Stimulated activated naive CD8-positive, alpha-beta T cell treated with anti-CD3 and anti-CD28 coated beads, Interleukin-15, amount 100 ng/mL, for 72 hours (primary cell): Measurements from ENCODE around the gene WDR11.

Source experiments
- ATAC-seq: fragments of 150-1000 bp; cut with Tn5 transposase; 2 replicates; pipeline ENCODE4 v1.10.0; 2021; ENCODE audit warnings: mild to moderate bottlenecking, moderate library complexity
- DNase-seq, 2 donors: peaks; one replicate each; pipeline ENCODE4 v3.0.0; 2021 to 2022
- H3K27ac Mint-ChIP-seq, 2 donors: one replicate each; pipeline ENCODE4 v1.8.0; 2022; ENCODE audit warnings: mild to moderate bottlenecking in 2 of 2, mixed read lengths in 2 of 2, moderate library complexity in 2 of 2
- H3K27me3 Mint-ChIP-seq: one replicate; pipeline ENCODE4 v1.8.0; 2022; ENCODE audit warnings: mixed read lengths
- H3K4me1 Mint-ChIP-seq: one replicate; pipeline ENCODE4 v1.8.0; 2022; ENCODE audit warnings: mild to moderate bottlenecking, mixed read lengths
- H3K4me3 Mint-ChIP-seq, 2 donors: one replicate each; pipeline ENCODE4 v1.8.0; 2022; ENCODE audit warnings: mild to moderate bottlenecking in 2 of 2, mixed read lengths in 2 of 2, moderate library complexity in 1 of 2
- H3K9me3 Mint-ChIP-seq, 2 donors: one replicate each; pipeline ENCODE4 v1.8.0; 2022; ENCODE audit warnings: mixed read lengths in 2 of 2

The WDR11 gene

DNA sequence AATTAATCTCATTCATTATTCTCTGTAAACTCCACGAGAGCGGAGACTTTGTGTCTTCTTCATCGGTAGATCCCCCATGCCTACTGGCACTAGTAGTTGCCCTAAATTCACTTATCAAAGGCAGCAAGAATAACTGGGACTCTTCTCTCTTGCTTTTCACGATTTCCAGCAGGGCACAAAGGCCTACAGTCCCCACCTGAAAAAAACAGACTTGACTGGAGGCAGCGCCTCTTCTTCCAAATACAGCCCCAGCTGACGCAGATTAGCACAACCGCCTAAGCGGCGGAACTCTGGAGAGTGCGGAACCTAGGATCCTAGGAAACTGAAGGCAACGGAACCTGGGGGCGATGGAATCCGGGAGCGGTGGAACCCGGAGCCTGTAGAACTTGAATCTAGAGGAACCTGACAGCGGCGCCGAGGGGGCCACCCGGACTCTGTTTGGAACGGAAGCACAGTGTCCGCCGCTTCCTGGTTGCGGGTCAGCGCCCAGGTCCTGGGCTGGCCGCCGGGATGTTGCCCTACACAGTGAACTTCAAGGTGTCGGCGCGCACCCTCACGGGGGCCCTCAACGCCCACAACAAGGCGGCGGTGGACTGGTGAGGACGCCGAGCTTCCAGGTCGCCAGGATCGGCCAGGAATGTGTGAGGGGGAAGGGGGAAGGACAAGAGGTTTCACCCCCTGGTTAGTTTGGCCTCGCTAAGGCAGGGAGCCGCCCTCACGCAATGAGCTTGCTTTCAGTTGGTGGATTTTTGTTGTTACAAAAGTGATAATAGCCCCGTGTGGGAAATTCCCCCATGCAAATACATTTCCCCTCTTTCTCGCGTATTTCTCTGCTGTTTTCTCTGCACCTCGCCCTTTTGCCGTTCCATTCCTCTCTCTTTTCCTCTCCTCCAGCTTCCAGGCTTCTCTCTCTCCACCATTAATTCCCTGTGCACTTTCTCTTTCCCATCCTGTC, at the start of gene WDR11:
Gene WDR11, plus strand, starts transcription at position 452 of the 955 bp plus-strand sequence. Its CDS starts 59 bp downstream, at position 511.
- H3K4me1 Mint-ChIP-seq: peaks cover 58% of the 10 kb centered on the region
- peak; percentile 73 to 83 for DNase-seq
- H3K4me3 Mint-ChIP-seq: peak within 1 kb of the TSS; percentile 97 to 98
- H3K9me3 Mint-ChIP-seq: no peaks in the 10 kb centered on the region
- peak within 1 kb of the TSS; percentile 97 to 100 for H3K27ac Mint-ChIP-seq
- no peaks in the 10 kb centered on the region for H3K27me3 Mint-ChIP-seq
- ATAC-seq: peak; percentile 96

DNA sequence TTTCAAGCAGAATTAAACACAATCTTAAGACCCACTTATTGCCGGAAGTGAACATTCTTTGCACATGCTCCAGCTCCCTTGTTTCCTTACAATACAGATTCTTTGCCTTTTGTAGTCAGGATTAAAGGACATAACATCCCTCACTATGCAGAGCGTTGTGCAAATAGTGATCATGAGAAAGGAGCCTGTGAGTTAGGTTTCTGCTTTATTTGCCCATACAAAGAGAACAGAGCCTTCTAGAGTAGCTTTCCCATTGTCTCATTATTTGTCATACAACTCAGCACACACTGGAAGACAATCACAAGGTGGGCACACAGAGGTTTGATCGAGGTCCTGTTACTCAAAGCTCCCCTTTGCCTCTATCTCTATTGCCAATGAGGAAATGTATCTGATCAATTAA, 48.2 kb upstream of the WDR11 start:
- H3K4me1 Mint-ChIP-seq: no peaks in the 10 kb centered on the region
- H3K4me3 Mint-ChIP-seq: no peak overlapping the region
- no peak for ATAC-seq
- H3K9me3 Mint-ChIP-seq: no peaks in the 10 kb centered on the region
- H3K27me3 Mint-ChIP-seq: no peaks in the 10 kb centered on the region
- H3K27ac Mint-ChIP-seq: no peak overlapping the region
- DNase-seq: no peak

- no peak overlapping the region for H3K27ac Mint-ChIP-seq
- no peaks in the 10 kb centered on the region for H3K4me1 Mint-ChIP-seq
- no peak overlapping the region for H3K4me3 Mint-ChIP-seq
- H3K9me3 Mint-ChIP-seq: no peaks in the 10 kb centered on the region
- ATAC-seq (no peak), DNase-seq (no peak)
- no peaks in the 10 kb centered on the region for H3K27me3 Mint-ChIP-seq
Measured at GRCh38 chr10:120803972-120804371, 47.2 kb upstream of the WDR11 start.

- no peak overlapping the region for H3K27ac Mint-ChIP-seq
- H3K4me1 Mint-ChIP-seq: no peaks in the 10 kb centered on the region
- ATAC-seq: no peak
Measured at GRCh38 chr10:120805014-120805812, 45.9 kb upstream of the WDR11 start.

GRCh38 chr10:120806081-120806480, 45.1 kb upstream of the WDR11 start:
- Mint-ChIP-seq H3K9me3 (no peaks in the 10 kb centered on the region), H3K4me3 (no peak overlapping the region), H3K27me3 (peaks cover 9% of the 10 kb centered on the region), H3K27ac (peak overlapping the region in 1 of 2 donors; percentile 27), H3K4me1 (no peaks in the 10 kb centered on the region)
- ATAC-seq (no peak), DNase-seq (no peak)

More at GRCh38 chr10:120805014-120805812, 45.9 kb upstream of the WDR11 start:
- DNase-seq: no peak
- Mint-ChIP-seq H3K4me3 (no peak overlapping the region), H3K27me3 (peaks cover 1% of the 10 kb centered on the region), H3K9me3 (no peaks in the 10 kb centered on the region)

- ATAC-seq: no peak
- H3K4me3 Mint-ChIP-seq: no peak overlapping the region
- peaks cover 0 to 9% of the 10 kb centered on the region in 2 donors for H3K9me3 Mint-ChIP-seq
- no peak overlapping the region for H3K27ac Mint-ChIP-seq
- no peaks in the 10 kb centered on the region for H3K4me1 Mint-ChIP-seq
- DNase-seq: no peak
- H3K27me3 Mint-ChIP-seq: peaks cover 9% of the 10 kb centered on the region
Measured at GRCh38 chr10:120810298-120810697, 40.9 kb upstream of the WDR11 start.

- no peak for ATAC-seq
- H3K27ac Mint-ChIP-seq: no peak overlapping the region
- peaks cover 9% of the 10 kb centered on the region for H3K27me3 Mint-ChIP-seq
- no peak for DNase-seq
- no peak overlapping the region for H3K4me3 Mint-ChIP-seq
- H3K9me3 Mint-ChIP-seq: peaks cover 0 to 9% of the 10 kb centered on the region in 2 donors
- H3K4me1 Mint-ChIP-seq: no peaks in the 10 kb centered on the region
Measured at GRCh38 chr10:120813085-120813484, 38.1 kb upstream of the WDR11 start.

DNA sequence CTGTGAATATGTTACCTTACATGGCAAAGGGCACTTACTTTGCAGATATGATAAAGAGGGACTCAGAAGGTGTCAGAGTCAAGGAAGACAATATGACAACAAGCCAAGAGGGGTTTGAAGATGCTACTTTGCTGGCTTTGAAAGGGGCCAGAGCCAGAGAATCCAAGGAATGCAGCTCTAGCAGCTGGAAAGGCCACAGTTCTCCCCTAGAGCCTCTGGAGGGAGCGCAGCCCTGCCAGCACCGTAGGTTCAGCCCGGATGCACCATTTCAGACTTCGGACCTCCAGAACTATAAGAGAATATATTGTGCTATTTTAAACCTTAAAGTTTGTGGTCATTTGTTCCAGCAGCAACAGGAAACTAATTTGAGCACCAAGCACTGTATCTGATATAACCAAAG, 32.9 kb upstream of the WDR11 start:
- H3K27me3 Mint-ChIP-seq: peaks cover 13% of the 10 kb centered on the region
- H3K4me3 Mint-ChIP-seq: no peak overlapping the region
- peaks cover 0 to 9% of the 10 kb centered on the region in 2 donors for H3K9me3 Mint-ChIP-seq
- no peak for ATAC-seq
- H3K4me1 Mint-ChIP-seq: no peaks in the 10 kb centered on the region
- no peak overlapping the region for H3K27ac Mint-ChIP-seq
- DNase-seq: no peak

- no peak for ATAC-seq
Measured at GRCh38 chr10:120819366-120819765, 31.8 kb upstream of the WDR11 start.

DNA sequence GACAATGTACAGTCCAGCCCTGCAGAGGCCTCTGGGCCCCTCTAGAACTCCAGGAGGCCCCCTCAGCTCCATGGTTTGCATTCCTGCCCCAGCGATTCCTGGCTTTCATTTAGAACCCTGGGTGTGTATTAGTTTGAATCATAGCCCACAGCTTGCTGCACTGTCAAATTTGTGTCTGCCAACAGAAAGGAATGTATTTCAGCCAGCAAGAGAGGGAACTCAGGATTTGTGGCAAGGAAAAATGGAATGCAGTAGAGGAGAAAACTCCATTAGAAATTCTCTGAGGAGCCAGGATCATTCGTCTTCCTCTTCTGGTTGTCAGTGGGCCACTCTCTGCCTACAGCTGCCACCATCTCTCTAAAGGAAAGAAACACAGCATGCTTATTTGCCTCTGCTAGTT, 27.9 kb upstream of the WDR11 start:
- no peak overlapping the region for H3K4me3 Mint-ChIP-seq
- ATAC-seq (no peak), DNase-seq (no peak)
- no peaks in the 10 kb centered on the region for H3K9me3 Mint-ChIP-seq
- no peaks in the 10 kb centered on the region for H3K4me1 Mint-ChIP-seq
- H3K27ac Mint-ChIP-seq: no peak overlapping the region
- H3K27me3 Mint-ChIP-seq: peaks cover 19% of the 10 kb centered on the region

More at GRCh38 chr10:120819366-120819765, 31.8 kb upstream of the WDR11 start:
- Mint-ChIP-seq H3K27ac (no peak overlapping the region), H3K4me3 (no peak overlapping the region), H3K9me3 (peaks cover 0 to 9% of the 10 kb centered on the region in 2 donors), H3K27me3 (peaks cover 20% of the 10 kb centered on the region), H3K4me1 (no peaks in the 10 kb centered on the region)
- DNase-seq: no peak

DNA sequence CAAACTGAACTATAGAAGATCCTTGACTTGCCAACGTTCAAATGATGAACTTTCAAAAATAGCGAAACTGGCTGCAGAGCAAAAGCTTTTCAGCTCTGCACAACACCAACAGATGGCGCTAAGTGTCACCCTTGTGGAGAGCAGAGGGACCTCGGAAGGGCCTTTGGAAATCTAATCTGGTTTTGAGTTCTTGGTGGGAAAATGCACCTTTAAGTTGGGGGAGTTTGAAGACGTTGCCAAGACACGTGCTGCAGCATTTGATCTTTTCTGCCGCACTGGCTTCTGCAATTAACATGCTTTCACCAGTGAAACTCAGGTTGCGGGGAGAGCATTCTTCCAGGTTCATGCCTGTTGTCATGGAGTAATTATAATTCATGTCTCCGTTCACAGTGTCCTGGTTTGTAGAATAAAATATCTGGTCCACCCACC, 26.3 kb upstream of the WDR11 start:
- no peak overlapping the region for H3K27ac Mint-ChIP-seq
- H3K4me1 Mint-ChIP-seq: no peaks in the 10 kb centered on the region
- DNase-seq: peak; percentile 3 to 17

GRCh38 chr10:120825878-120826769, 25.0 kb upstream of the WDR11 start:
- H3K4me1 Mint-ChIP-seq: no peaks in the 10 kb centered on the region
- DNase-seq (no peak), ATAC-seq (no peak)
- no peak overlapping the region for H3K4me3 Mint-ChIP-seq
- H3K9me3 Mint-ChIP-seq: no peaks in the 10 kb centered on the region
- H3K27me3 Mint-ChIP-seq: peaks cover 14% of the 10 kb centered on the region
- no peak overlapping the region for H3K27ac Mint-ChIP-seq

More for the DNA sequence above, 26.3 kb upstream of the WDR11 start:
- H3K9me3 Mint-ChIP-seq: no peaks in the 10 kb centered on the region
- ATAC-seq: no peak
- H3K27me3 Mint-ChIP-seq: peaks cover 14% of the 10 kb centered on the region
- H3K4me3 Mint-ChIP-seq: no peak overlapping the region

DNA sequence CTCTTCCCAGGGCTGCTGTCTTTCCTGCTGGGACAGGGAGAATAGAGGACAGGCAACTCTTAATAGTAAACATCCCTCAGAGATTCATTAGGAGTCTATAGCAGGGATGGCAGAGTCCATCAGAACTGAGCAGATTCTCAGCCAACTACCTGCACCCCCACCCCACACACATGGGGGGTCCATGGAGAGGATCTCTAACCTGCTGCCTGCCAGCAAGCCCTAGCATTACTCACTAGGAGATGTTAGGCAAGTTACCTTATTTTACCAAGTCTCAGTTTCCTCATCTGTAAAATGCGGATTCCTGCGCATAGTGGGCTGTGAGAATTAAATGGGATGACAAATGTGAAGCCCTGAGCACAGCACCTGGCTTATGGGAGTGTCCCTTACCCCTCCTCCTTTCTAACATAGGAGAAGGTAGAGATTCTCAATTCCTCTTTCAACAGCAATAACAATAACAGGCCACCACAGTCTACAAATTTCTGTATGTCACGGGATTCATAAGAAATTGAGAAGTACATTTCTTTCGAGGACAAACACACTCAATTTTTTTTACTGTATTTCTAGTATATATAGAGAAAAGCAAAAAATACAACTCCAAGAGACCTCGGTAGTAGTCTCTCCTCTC, 23.8 kb upstream of the WDR11 start:
- Mint-ChIP-seq H3K4me3 (no peak overlapping the region), H3K27me3 (peaks cover 7% of the 10 kb centered on the region), H3K9me3 (no peaks in the 10 kb centered on the region), H3K4me1 (no peaks in the 10 kb centered on the region), H3K27ac (no peak overlapping the region)
- ATAC-seq: no peak
- no peak for DNase-seq

- Mint-ChIP-seq H3K9me3 (no peaks in the 10 kb centered on the region), H3K27me3 (peaks cover 5% of the 10 kb centered on the region), H3K4me3 (no peak overlapping the region), H3K27ac (peak overlapping the region in 1 of 2 donors; percentile 54), H3K4me1 (no peaks in the 10 kb centered on the region)
- ATAC-seq (no peak), DNase-seq (no peak)
Measured at GRCh38 chr10:120828763-120829319, 22.3 kb upstream of the WDR11 start.
